Measurements from ENCODE around the gene ATF6.
A peak's percentile ranks its signal among the peaks of the same experiment; 100 is the strongest.

The ATF6 gene

GRCh38 chr1:161766102-161766981, at the start of gene ATF6:
Gene ATF6 (plus strand): TSS chr1:161766320. CDS start chr1:161766361, 41 bp downstream.
- Histone ChIP-seq H3K9ac (ENCODE audit: insufficient read length) (peak within 1 kb of the TSS; percentile 95), H3K9me3 (ENCODE audit: low read depth, low read length) (no peaks in the 10 kb centered on the region), H3K36me3 (ENCODE audit: insufficient read depth, low read length) (no peaks in the 10 kb centered on the region), H3K27ac (peak within 1 kb of the TSS; percentile 97), H3K4me3 (peak within 1 kb of the TSS; percentile 89)
- TF ChIP-seq POLR2AphosphoS5 (IDR thresholded peaks at IDR 0.05; ENCODE audit: borderline replicate concordance, low read depth, low read length) (peak; percentile 84), FOXP2 (optimal IDR thresholded peaks at IDR 0.05; ENCODE audit: control extremely low read depth, extremely low read length, insufficient read depth) (no peak)
- DNase-seq (ENCODE audit: low read depth, low spot score): peak; percentile 88

DNA sequence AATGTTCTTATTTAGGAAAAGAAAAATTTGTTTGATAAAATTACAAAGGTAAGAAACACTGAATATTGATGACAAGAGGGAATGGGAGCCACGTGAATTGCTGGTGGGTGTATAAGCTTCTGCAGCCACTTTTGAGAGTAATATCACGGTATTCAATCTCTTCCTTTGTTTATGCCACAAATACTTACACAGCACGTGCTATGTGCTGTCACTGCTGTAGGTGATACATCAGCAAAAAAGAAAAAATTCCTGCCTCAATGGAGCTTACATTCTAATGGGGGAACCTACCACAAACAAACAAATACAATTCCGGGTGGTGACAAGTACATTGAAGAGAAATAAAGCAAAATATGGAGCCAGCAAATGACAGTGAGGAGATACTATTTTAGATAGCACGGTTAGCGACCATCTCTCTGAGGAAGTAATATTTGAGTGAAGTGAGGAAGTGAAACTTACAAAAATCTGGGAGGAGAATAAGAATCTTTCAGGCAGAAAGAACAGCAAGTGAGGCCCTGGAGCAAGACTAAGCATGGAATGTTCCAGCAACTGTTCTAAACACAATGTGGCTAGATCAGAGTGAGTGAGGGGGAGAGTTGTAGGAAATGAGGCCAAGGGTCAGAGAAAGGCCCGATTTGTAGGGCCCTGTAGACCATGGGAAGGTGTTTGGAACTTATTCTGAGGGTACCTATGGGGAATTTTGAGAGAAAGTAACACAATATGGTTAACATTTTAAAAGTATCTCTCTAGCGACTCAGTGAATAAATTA, 47.4 kb upstream of the ATF6 start:
- Histone ChIP-seq H3K36me3 (ENCODE audit: insufficient read depth, low read length) (no peaks in the 10 kb centered on the region), H3K4me3 (no peak overlapping the region), H3K27ac (no peak overlapping the region), H3K9ac (ENCODE audit: insufficient read length) (no peak overlapping the region), H3K9me3 (ENCODE audit: low read depth, low read length) (no peaks in the 10 kb centered on the region)
- TF ChIP-seq EZH2 (IDR thresholded peaks at IDR 0.05) (no peak), POLR2AphosphoS5 (IDR thresholded peaks at IDR 0.05; ENCODE audit: borderline replicate concordance, low read depth, low read length) (no peak), FOXP2 (optimal IDR thresholded peaks at IDR 0.05; ENCODE audit: control extremely low read depth, extremely low read length, insufficient read depth) (no peak)
- DNase-seq (ENCODE audit: low read depth, low spot score): no peak

DNA sequence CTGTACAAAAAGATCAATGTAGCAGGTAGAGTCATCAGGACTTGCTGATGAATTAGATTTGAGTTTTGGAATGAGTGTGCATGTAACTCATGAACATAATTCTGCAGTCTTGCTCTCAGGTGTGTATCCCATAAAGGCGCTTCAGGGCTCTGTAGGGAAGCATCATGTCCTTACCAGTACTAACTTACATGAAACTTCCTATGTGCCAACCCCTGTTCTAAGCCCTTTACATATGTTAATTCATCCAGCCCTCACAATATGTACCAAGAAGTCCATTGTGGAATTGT, 46.9 kb upstream of the ATF6 start:
- TF ChIP-seq FOXP2 (optimal IDR thresholded peaks at IDR 0.05; ENCODE audit: control extremely low read depth, extremely low read length, insufficient read depth) (no peak), EZH2 (IDR thresholded peaks at IDR 0.05) (no peak), POLR2AphosphoS5 (IDR thresholded peaks at IDR 0.05; ENCODE audit: borderline replicate concordance, low read depth, low read length) (no peak)
- Histone ChIP-seq H3K9me3 (ENCODE audit: low read depth, low read length) (no peaks in the 10 kb centered on the region), H3K27ac (no peak overlapping the region), H3K4me3 (no peak overlapping the region), H3K36me3 (ENCODE audit: insufficient read depth, low read length) (no peaks in the 10 kb centered on the region), H3K9ac (ENCODE audit: insufficient read length) (no peak overlapping the region)
- DNase-seq (ENCODE audit: low read depth, low spot score): no peak

DNA sequence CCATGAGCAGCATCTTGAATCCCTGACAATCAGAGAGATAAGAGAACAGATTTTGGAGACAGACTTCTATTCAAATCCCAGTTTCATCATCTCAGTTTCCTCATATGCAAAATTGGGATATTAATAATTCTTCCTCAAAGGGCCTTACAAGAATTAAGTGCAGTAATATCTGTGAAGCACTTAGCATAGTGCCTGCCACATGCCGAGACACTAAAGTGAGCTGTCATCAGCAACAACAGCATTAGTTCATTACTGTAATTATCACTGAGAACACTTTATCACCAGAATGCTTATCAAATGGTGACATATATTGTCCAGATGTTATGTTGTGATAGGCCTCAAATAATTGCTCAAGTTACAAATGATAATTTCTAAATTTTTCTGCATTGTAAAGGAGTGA, 45.7 kb upstream of the ATF6 start:
- no peak overlapping the region for H3K4me3 ChIP-seq
- no peaks in the 10 kb centered on the region for H3K36me3 ChIP-seq (ENCODE audit: insufficient read depth, low read length)
- no peak overlapping the region for H3K9ac ChIP-seq (ENCODE audit: insufficient read length)
- no peaks in the 10 kb centered on the region for H3K9me3 ChIP-seq (ENCODE audit: low read depth, low read length)
- H3K27ac ChIP-seq: no peak overlapping the region
- TF ChIP-seq EZH2 (IDR thresholded peaks at IDR 0.05): no peak
- DNase-seq (ENCODE audit: low read depth, low spot score): no peak

GRCh38 chr1:161720956-161721737, 45.0 kb upstream of the ATF6 start, which contains the start of gene FCRLB:
Gene FCRLB (plus strand): TSS chr1:161721544. CDS start chr1:161722673, 1,129 bp downstream.
- H3K4me3 ChIP-seq: no peak within 1 kb of the TSS
- DNase-seq (ENCODE audit: low read depth, low spot score): no peak
- no peak for TF ChIP-seq POLR2AphosphoS5 (IDR thresholded peaks at IDR 0.05; ENCODE audit: borderline replicate concordance, low read depth, low read length)
- TF ChIP-seq EZH2 (IDR thresholded peaks at IDR 0.05): no peak
- no peak for TF ChIP-seq FOXP2 (optimal IDR thresholded peaks at IDR 0.05; ENCODE audit: control extremely low read depth, extremely low read length, insufficient read depth)
- H3K9ac ChIP-seq (ENCODE audit: insufficient read length): no peak within 1 kb of the TSS
- H3K9me3 ChIP-seq (ENCODE audit: low read depth, low read length): no peaks in the 10 kb centered on the region
- H3K27ac ChIP-seq: no peak within 1 kb of the TSS
- H3K36me3 ChIP-seq (ENCODE audit: insufficient read depth, low read length): no peaks in the 10 kb centered on the region

GRCh38 chr1:161721738-161722343, 44.3 kb upstream of the ATF6 start:
- H3K9me3 ChIP-seq (ENCODE audit: low read depth, low read length): no peaks in the 10 kb centered on the region
- DNase-seq (ENCODE audit: low read depth, low spot score): no peak
- H3K9ac ChIP-seq (ENCODE audit: insufficient read length): no peak overlapping the region
- no peaks in the 10 kb centered on the region for H3K36me3 ChIP-seq (ENCODE audit: insufficient read depth, low read length)
- no peak overlapping the region for H3K4me3 ChIP-seq
- TF ChIP-seq FOXP2 (optimal IDR thresholded peaks at IDR 0.05; ENCODE audit: control extremely low read depth, extremely low read length, insufficient read depth): no peak
- no peak for TF ChIP-seq EZH2 (IDR thresholded peaks at IDR 0.05)
- TF ChIP-seq POLR2AphosphoS5 (IDR thresholded peaks at IDR 0.05; ENCODE audit: borderline replicate concordance, low read depth, low read length): no peak
- no peak overlapping the region for H3K27ac ChIP-seq

DNA sequence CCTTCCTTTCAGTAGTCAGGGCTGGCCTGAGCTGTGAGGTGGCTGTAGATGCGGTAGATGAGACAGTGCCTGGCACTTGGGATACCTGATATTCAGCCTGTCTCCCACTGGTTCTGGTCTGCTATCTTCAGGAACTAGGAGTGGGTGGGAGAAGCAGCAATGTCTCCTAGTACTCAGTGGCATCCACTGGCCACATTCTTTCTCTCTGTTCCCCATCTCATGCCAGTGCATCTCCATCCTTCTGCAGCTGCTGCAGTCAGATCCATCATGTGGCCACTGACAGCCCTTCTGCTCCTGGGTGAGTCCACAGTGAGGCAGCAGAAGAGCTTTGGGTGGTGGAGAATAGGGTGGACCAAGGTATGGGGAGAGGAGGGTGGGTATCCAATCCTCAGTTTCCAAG, 43.7 kb upstream of the ATF6 start:
- H3K27ac ChIP-seq: no peak overlapping the region
- no peaks in the 10 kb centered on the region for H3K36me3 ChIP-seq (ENCODE audit: insufficient read depth, low read length)
- no peak overlapping the region for H3K4me3 ChIP-seq
- DNase-seq (ENCODE audit: low read depth, low spot score): no peak
- TF ChIP-seq POLR2AphosphoS5 (IDR thresholded peaks at IDR 0.05; ENCODE audit: borderline replicate concordance, low read depth, low read length) (no peak), EZH2 (IDR thresholded peaks at IDR 0.05) (no peak), FOXP2 (optimal IDR thresholded peaks at IDR 0.05; ENCODE audit: control extremely low read depth, extremely low read length, insufficient read depth) (no peak)
- H3K9ac ChIP-seq (ENCODE audit: insufficient read length): no peak overlapping the region
- no peaks in the 10 kb centered on the region for H3K9me3 ChIP-seq (ENCODE audit: low read depth, low read length)
